ENCODE measurements around the gene IFFO2. TPM values are rescaled to one million over a fixed set of nuclear protein-coding genes. Genes with fewer than 3 reads are reported as not detected.

The IFFO2 gene
- total and polyA plus RNA-seq, 10 of the 15 experiments (the other 5 are each of a cell fraction or from before 2014, with no cell fraction given), result 1.2 to 18.4 (median 6.7) TPM

DNA sequence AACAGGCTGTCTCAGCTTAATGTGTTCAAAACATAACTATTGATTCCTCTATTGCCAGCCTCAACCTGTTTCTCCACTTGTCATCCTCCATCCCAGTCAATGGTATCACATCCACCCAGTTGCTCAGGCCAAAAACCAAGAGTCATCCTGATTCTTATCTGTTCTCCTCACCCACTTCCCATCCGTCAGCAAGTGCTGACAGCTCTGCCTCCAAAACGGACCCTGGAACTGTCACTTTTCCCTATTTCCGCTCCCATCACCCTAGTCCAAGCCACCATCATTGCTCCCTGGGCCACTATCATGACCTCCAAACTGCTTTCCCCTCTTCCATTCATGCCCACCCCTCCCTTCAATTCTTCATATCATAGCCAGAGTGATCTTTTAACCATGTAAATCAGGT lies 36.2 kb upstream of the IFFO2 start (continued):
- TF ChIP-seq, protein P1, sequence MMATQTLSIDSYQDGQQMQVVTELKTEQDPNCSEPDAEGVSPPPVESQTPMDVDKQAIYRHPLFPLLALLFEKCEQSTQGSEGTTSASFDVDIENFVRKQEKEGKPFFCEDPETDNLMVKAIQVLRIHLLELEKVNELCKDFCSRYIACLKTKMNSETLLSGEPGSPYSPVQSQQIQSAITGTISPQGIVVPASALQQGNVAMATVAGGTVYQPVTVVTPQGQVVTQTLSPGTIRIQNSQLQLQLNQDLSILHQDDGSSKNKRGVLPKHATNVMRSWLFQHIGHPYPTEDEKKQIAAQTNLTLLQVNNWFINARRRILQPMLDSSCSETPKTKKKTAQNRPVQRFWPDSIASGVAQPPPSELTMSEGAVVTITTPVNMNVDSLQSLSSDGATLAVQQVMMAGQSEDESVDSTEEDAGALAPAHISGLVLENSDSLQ (IDR thresholded peaks at IDR 0.05), result no peak
- TF ChIP-seq BACH1 (IDR thresholded peaks at IDR 0.05; ENCODE audit: borderline replicate concordance), result no peak

DNA sequence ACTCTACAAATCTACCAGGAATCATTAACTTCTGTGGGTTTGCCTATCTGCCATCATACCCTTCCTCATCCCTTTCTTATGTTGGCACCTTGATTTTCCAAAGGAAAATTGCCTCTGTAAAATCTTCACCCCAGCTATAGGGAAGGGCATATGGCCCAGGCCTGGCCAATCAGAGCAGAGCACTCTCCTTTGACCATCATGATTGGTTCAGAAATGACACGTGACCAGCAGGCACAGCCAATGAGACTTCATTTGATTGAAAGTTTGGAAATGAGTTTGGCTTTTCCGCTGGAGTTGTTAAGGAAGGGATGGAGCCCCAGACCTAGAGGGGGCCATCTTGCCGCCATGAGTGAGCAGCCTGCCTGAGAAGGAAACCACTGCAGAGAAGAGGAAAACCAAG lies 35.1 kb upstream of the IFFO2 start:
- no peaks in the 10 kb centered on the region for H3K36me3 ChIP-seq (ENCODE audit: control insufficient read depth in 2 of 2, insufficient read depth in 2 of 2, low read length in 1 of 2)
- intact Hi-C loops (cut with micrococcal nuclease; ENCODE audit: unreplicated experiment), result no loop called here
- RAD21 ChIA-PET (ENCODE audit: unreplicated experiment), result no interaction called here
- WGBS (ENCODE audit: insufficient coverage, insufficient replicate concordance, low lambda C conversion rate, missing lambda C conversion rate), result 42% methylated on average over 3 of the region's 3 CpGs
- H3K79me2 ChIP-seq (ENCODE audit: control insufficient read depth, insufficient read depth, low read length), result no peaks in the 10 kb centered on the region
- CTCF ChIA-PET, result interaction anchor here (1.0 kb wide), 1 partner anchor 24 kb away, joined by 3 read pairs; no protein-coding TSS in a partner anchor
- H3K27ac ChIP-seq (ENCODE audit: control insufficient read depth, insufficient read depth), result no peak overlapping the region
- H3K4me1 ChIP-seq (ENCODE audit: control insufficient read depth, insufficient read depth, low read length), result no peaks in the 10 kb centered on the region
- SMC1A ChIA-PET (ENCODE audit: uncharacterized antibody, unreplicated experiment), result no interaction called here
- TF ChIP-seq POLR2A (IDR thresholded peaks at IDR 0.05; ENCODE audit: low read depth, low read length) (no peak), MTA3 (IDR thresholded peaks at IDR 0.05; ENCODE audit: borderline replicate concordance, low read length) (no peak), MTA2 (IDR thresholded peaks at IDR 0.05; ENCODE audit: low read depth) (no peak), BACH1 (IDR thresholded peaks at IDR 0.05; ENCODE audit: borderline replicate concordance) (no peak), SPI1 (IDR thresholded peaks at IDR 0.05; ENCODE audit: borderline replicate concordance, insufficient read depth, low read depth, low read length) (no peak), YBX1 (IDR thresholded peaks at IDR 0.05) (no peak), NRF1 (conservative IDR thresholded peaks at IDR 0.05; ENCODE audit: low read depth, low read length) (no peak)
- TF ChIP-seq, protein P2, sequence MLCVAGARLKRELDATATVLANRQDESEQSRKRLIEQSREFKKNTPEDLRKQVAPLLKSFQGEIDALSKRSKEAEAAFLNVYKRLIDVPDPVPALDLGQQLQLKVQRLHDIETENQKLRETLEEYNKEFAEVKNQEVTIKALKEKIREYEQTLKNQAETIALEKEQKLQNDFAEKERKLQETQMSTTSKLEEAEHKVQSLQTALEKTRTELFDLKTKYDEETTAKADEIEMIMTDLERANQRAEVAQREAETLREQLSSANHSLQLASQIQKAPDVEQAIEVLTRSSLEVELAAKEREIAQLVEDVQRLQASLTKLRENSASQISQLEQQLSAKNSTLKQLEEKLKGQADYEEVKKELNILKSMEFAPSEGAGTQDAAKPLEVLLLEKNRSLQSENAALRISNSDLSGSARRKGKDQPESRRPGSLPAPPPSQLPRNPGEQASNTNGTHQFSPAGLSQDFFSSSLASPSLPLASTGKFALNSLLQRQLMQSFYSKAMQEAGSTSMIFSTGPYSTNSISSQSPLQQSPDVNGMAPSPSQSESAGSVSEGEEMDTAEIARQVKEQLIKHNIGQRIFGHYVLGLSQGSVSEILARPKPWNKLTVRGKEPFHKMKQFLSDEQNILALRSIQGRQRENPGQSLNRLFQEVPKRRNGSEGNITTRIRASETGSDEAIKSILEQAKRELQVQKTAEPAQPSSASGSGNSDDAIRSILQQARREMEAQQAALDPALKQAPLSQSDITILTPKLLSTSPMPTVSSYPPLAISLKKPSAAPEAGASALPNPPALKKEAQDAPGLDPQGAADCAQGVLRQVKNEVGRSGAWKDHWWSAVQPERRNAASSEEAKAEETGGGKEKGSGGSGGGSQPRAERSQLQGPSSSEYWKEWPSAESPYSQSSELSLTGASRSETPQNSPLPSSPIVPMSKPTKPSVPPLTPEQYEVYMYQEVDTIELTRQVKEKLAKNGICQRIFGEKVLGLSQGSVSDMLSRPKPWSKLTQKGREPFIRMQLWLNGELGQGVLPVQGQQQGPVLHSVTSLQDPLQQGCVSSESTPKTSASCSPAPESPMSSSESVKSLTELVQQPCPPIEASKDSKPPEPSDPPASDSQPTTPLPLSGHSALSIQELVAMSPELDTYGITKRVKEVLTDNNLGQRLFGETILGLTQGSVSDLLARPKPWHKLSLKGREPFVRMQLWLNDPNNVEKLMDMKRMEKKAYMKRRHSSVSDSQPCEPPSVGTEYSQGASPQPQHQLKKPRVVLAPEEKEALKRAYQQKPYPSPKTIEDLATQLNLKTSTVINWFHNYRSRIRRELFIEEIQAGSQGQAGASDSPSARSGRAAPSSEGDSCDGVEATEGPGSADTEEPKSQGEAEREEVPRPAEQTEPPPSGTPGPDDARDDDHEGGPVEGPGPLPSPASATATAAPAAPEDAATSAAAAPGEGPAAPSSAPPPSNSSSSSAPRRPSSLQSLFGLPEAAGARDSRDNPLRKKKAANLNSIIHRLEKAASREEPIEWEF (IDR thresholded peaks at IDR 0.05; ENCODE audit: insufficient replicate concordance, low read depth, low read length), result no peak
- TF ChIP-seq, protein P3, sequence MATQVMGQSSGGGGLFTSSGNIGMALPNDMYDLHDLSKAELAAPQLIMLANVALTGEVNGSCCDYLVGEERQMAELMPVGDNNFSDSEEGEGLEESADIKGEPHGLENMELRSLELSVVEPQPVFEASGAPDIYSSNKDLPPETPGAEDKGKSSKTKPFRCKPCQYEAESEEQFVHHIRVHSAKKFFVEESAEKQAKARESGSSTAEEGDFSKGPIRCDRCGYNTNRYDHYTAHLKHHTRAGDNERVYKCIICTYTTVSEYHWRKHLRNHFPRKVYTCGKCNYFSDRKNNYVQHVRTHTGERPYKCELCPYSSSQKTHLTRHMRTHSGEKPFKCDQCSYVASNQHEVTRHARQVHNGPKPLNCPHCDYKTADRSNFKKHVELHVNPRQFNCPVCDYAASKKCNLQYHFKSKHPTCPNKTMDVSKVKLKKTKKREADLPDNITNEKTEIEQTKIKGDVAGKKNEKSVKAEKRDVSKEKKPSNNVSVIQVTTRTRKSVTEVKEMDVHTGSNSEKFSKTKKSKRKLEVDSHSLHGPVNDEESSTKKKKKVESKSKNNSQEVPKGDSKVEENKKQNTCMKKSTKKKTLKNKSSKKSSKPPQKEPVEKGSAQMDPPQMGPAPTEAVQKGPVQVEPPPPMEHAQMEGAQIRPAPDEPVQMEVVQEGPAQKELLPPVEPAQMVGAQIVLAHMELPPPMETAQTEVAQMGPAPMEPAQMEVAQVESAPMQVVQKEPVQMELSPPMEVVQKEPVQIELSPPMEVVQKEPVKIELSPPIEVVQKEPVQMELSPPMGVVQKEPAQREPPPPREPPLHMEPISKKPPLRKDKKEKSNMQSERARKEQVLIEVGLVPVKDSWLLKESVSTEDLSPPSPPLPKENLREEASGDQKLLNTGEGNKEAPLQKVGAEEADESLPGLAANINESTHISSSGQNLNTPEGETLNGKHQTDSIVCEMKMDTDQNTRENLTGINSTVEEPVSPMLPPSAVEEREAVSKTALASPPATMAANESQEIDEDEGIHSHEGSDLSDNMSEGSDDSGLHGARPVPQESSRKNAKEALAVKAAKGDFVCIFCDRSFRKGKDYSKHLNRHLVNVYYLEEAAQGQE (IDR thresholded peaks at IDR 0.05; ENCODE audit: low read depth, low read length), result no peak
- TF ChIP-seq, protein P4, sequence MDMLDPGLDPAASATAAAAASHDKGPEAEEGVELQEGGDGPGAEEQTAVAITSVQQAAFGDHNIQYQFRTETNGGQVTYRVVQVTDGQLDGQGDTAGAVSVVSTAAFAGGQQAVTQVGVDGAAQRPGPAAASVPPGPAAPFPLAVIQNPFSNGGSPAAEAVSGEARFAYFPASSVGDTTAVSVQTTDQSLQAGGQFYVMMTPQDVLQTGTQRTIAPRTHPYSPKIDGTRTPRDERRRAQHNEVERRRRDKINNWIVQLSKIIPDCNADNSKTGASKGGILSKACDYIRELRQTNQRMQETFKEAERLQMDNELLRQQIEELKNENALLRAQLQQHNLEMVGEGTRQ (IDR thresholded peaks at IDR 0.05; ENCODE audit: borderline replicate concordance, low read depth, low read length), result no peak
- no TSS peak for BruUV-seq (replicated peaks)
- H3K4me2 ChIP-seq (ENCODE audit: control insufficient read depth, insufficient read depth), result no peak overlapping the region
- ATAC-seq, result no peak
- no peak overlapping the region for H2AFZ ChIP-seq (ENCODE audit: control insufficient read depth, low read depth, low read length)
- POLR2A ChIA-PET, result no interaction called here
- H4K20me1 ChIP-seq (ENCODE audit: control insufficient read depth, insufficient read depth), result no peaks in the 10 kb centered on the region; the same call in 1 of the 2 replicates
- 0 out of 4 replicates have a peak, but pooled peaks cover 0 to 2% of the 10 kb centered on the region in 2 experiments for H3K27me3 ChIP-seq (replicated peaks in 1 of 2; ENCODE audit: control insufficient read depth in 2 of 2, insufficient read depth in 2 of 2, low read length in 1 of 2)
- H3K4me3 ChIP-seq, result no peak overlapping the region
- in situ Hi-C loops (cut with MboI), result no loop called here
- H3K9me3 ChIP-seq (replicated peaks; ENCODE audit: control insufficient read depth, insufficient read depth, low read length), result no peaks in the 10 kb centered on the region
- no peak overlapping the region for H3K9ac ChIP-seq (ENCODE audit: control insufficient read depth, insufficient read depth, low read length)
- no peak for DNase-seq (ENCODE audit: low read depth, low spot score)
- no peak for FAIRE-seq

All from GM12878 (cell line).